GM21737 (cell line): Measurements from ENCODE around the gene NEUROD1.

Experiments used
- ATAC-seq: cut with Tn5 transposase; IDR thresholded peaks from one replicate; pipeline ENCODE4 v1.9.1; 2021; ENCODE audit warnings: mild to moderate bottlenecking, moderate library complexity; ENCODE audit not compliant: unreplicated experiment

NEUROD1 gene

DNA sequence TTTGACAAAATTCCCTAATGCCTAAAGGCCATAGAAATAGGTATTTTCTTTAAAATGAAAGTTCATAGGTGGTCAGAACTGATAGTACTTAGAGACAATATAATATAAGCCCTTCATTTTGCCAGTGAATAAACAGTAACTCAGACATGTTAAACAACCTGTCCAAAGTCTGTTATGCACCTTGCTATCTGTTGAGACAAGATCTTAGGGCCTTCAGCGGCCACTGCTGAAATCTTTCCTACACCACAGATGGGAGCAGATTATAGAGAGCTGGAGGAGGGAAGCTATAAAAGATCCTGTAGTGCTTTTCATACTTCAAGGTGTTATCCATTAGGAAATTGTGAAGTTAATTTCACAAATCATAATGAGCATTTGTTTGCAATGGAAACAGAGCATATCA is 37.2 kb downstream of the NEUROD1 start:
- no peak for ATAC-seq

DNA sequence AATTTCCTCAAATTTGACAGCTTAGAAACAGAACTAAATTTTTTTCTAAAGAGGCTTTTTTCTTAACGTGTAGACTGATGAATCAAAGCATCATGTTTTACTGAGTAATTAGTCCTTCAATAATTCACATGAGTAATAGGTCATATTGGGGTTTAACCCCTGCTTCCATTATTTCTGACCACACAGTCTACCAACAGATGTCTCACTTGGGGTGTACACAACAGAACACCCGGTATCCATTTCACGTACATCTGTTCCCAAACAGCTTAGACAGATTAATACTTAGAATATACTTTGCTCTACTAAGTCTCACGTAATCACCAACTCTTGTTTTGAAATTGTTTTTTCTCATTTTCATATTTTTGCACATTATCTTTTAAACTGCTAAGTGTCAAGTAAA is 38.2 kb downstream of the NEUROD1 start:
- no peak for ATAC-seq

- no peak for ATAC-seq
These were observed 40.6 kb downstream of the NEUROD1 start for GRCh38 chr2:181639686-181640085.

GRCh38 chr2:181632733-181633401 is 47.5 kb downstream of the NEUROD1 start:
- ATAC-seq, result peak; percentile 61

GRCh38 chr2:181628590-181629585 is 51.4 kb downstream of the NEUROD1 start:
- ATAC-seq, result no peak

DNA sequence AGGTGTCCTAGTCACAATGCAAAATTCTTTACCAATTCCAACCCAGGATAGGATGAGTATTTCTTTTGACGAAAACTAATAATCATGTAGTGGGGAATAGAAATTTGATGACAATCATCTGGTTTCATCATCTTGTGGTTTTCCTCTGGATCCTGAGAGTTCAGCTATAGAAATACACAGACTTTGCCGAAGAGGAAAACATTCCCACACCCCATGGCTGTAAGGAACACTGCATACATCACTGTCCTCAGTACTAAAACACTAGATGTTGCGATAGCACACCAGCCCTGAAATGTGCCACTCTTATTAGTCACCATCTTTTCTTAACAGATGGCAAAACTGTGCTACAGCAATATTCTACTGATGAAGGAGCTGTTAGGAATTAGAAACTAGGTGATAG is 52.8 kb downstream of the NEUROD1 start:
- ATAC-seq, result no peak

DNA sequence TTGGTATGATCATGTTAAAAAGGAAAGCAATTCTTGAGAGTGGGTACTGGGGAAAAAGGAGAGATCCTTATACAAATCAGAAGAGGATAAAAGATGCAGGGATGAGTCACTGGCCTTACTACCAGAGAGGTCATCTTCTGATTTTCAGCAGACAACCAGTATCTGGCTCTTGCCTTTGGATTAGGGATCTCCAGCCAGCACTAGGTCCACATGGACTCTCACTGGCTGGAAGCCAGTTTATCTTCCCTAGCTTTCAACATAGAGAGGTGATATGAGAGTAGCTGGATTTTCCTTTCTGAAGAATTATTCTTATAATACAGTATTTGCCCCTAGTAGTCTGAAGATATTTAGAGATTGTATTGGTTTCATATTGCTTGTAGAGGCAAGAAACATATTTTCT is 53.6 kb downstream of the NEUROD1 start:
- ATAC-seq, result no peak
